ENCODE measurements around the gene DSP. TPM values are rescaled to one million over a fixed set of nuclear protein-coding genes. Genes with fewer than 3 reads are reported as not detected.

The DSP gene
- total RNA-seq, 2 experiments from 2014 or later: 0.06 TPM; not detected in 1

DNA sequence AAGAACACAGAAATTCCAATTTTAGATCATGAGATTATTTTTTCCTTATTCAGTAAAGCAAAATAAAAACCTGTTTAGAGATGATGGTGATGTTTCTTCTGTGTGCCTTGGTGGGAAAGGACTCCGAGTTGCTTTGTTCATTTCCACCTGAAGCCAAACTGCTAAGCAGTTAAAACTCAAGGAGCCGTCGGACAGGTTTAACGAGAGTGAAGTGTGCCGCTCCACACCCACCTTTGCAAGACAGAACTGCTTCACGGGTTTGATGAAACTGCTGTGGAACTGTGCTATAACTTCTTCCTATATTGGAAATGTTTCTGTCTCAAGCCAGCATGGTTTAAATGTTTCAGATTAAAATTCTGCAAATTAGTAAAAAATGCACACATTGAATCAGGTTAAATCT lies 9.2 kb upstream of the DSP start:
- no peak for TF ChIP-seq EZH2phosphoT487 (IDR thresholded peaks at IDR 0.05; ENCODE audit: borderline replicate concordance, low read depth, low read length)
- TF ChIP-seq, protein P1, sequence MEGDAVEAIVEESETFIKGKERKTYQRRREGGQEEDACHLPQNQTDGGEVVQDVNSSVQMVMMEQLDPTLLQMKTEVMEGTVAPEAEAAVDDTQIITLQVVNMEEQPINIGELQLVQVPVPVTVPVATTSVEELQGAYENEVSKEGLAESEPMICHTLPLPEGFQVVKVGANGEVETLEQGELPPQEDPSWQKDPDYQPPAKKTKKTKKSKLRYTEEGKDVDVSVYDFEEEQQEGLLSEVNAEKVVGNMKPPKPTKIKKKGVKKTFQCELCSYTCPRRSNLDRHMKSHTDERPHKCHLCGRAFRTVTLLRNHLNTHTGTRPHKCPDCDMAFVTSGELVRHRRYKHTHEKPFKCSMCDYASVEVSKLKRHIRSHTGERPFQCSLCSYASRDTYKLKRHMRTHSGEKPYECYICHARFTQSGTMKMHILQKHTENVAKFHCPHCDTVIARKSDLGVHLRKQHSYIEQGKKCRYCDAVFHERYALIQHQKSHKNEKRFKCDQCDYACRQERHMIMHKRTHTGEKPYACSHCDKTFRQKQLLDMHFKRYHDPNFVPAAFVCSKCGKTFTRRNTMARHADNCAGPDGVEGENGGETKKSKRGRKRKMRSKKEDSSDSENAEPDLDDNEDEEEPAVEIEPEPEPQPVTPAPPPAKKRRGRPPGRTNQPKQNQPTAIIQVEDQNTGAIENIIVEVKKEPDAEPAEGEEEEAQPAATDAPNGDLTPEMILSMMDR (conservative IDR thresholded peaks at IDR 0.05; ENCODE audit: low read length): no peak
- no peak overlapping the region for H3K4me3 ChIP-seq (ENCODE audit: low read depth, low read length, poor library complexity, severe bottlenecking)
- BruUV-seq (replicated peaks): no TSS peak
- POLR2A ChIA-PET: no interaction called here
- no peaks in the 10 kb centered on the region for H3K36me3 ChIP-seq (ENCODE audit: insufficient read depth, low read length)
- no peak overlapping the region for H2AFZ ChIP-seq (ENCODE audit: low read length)
- H3K4me1 ChIP-seq (ENCODE audit: insufficient read depth, low read length, poor library complexity, severe bottlenecking): no peaks in the 10 kb centered on the region
- CTCF ChIA-PET (ENCODE audit: unreplicated experiment): no interaction called here
- H4K20me1 ChIP-seq (ENCODE audit: insufficient read depth, low read length): no peaks in the 10 kb centered on the region
- no peaks in the 10 kb centered on the region for H3K9me3 ChIP-seq (ENCODE audit: low read length)
- intact Hi-C loops (cut with micrococcal nuclease; ENCODE audit: unreplicated experiment): no loop called here
- H3K9me2 ChIP-seq (ENCODE audit: insufficient read depth, low read length): no peaks in the 10 kb centered on the region
- DNase-seq (ENCODE audit: low spot score): no peak
- H3K79me2 ChIP-seq (ENCODE audit: insufficient read depth, low read depth, low read length): no peaks in the 10 kb centered on the region
- H3K27ac ChIP-seq (ENCODE audit: low read depth, low read length, poor library complexity, severe bottlenecking): no peak overlapping the region
- H3K4me2 ChIP-seq (ENCODE audit: low read length): no peak overlapping the region

DNA sequence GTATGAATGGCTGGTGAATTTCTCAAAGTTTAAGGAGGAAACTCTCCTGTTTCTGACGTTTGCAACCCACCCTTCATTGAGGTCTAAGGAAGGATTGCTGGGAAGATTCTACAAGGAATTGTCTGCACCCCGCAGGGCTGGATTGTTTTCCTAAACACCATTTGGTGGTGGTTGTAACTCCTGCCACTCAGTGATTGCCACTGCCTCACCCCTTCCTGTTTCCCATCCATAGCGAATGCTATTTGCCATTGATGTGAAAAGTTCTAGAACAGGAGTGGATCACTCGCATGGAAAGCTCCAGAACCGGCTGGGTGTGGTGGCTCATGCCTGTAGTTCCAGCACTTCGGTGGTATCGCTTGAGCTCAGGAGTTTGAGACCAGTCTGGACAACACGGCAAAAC lies 8.7 kb upstream of the DSP start:
- POLR2A ChIA-PET: interaction anchor here (0.5 to 0.6 kb wide), 3 partner anchors 9 to 64 kb away, joined by 3 to 5 read pairs (median 5); no protein-coding TSS in a partner anchor
- CTCF ChIA-PET (ENCODE audit: unreplicated experiment): no interaction called here
- DNase-seq (ENCODE audit: low spot score): no peak
- Histone ChIP-seq H4K20me1 (ENCODE audit: insufficient read depth, low read length) (no peaks in the 10 kb centered on the region), H3K36me3 (ENCODE audit: insufficient read depth, low read length) (no peaks in the 10 kb centered on the region), H3K4me3 (ENCODE audit: low read depth, low read length, poor library complexity, severe bottlenecking) (no peak overlapping the region), H3K4me1 (ENCODE audit: insufficient read depth, low read length, poor library complexity, severe bottlenecking) (no peaks in the 10 kb centered on the region), H2AFZ (ENCODE audit: low read length) (no peak overlapping the region), H3K9me3 (ENCODE audit: low read length) (no peaks in the 10 kb centered on the region), H3K27ac (ENCODE audit: low read depth, low read length, poor library complexity, severe bottlenecking) (no peak overlapping the region), H3K79me2 (ENCODE audit: insufficient read depth, low read depth, low read length) (no peaks in the 10 kb centered on the region), H3K4me2 (ENCODE audit: low read length) (no peak overlapping the region), H3K9me2 (ENCODE audit: insufficient read depth, low read length) (no peaks in the 10 kb centered on the region)
- TF ChIP-seq, protein P1 (conservative IDR thresholded peaks at IDR 0.05; ENCODE audit: low read length): no peak
- no peak for TF ChIP-seq EZH2phosphoT487 (IDR thresholded peaks at IDR 0.05; ENCODE audit: borderline replicate concordance, low read depth, low read length)
- BruUV-seq (replicated peaks): no TSS peak
- intact Hi-C loops (cut with micrococcal nuclease; ENCODE audit: unreplicated experiment): no loop called here

DNA sequence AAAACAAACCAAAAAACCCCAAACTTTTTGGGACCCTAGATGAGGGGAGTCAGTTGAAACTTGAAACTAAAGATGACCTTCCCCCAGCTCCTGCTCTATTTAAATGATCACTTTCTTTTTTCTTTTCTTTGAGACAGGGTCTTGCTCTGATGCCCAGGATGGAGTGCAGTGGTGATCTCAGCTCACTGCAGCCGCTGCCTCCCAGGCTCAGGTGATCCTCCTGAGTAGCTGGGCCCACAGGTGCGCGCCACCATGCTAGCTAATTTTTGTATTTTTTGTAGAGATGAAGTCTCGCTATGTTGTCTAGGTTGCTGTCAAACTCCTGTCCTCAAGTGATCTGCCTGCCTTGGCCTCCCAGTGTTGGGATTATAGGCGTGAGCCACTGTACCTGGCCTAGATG lies 7.3 kb upstream of the DSP start:
- CTCF ChIA-PET (ENCODE audit: unreplicated experiment): no interaction called here
- H3K9me2 ChIP-seq (ENCODE audit: insufficient read depth, low read length): no peaks in the 10 kb centered on the region
- no peaks in the 10 kb centered on the region for H3K9me3 ChIP-seq (ENCODE audit: low read length)
- no peaks in the 10 kb centered on the region for H4K20me1 ChIP-seq (ENCODE audit: insufficient read depth, low read length)
- H3K4me2 ChIP-seq (ENCODE audit: low read length): no peak overlapping the region
- H3K36me3 ChIP-seq (ENCODE audit: insufficient read depth, low read length): no peaks in the 10 kb centered on the region
- no TSS peak for BruUV-seq (replicated peaks)
- H3K79me2 ChIP-seq (ENCODE audit: insufficient read depth, low read depth, low read length): no peaks in the 10 kb centered on the region
- POLR2A ChIA-PET: interaction anchor here (0.6 to 1.4 kb wide), 3 partner anchors 12 to 326 kb away, joined by 3 to 5 read pairs (median 5); no protein-coding TSS in a partner anchor
- H3K4me1 ChIP-seq (ENCODE audit: insufficient read depth, low read length, poor library complexity, severe bottlenecking): no peaks in the 10 kb centered on the region
- no peak overlapping the region for H3K27ac ChIP-seq (ENCODE audit: low read depth, low read length, poor library complexity, severe bottlenecking)
- intact Hi-C loops (cut with micrococcal nuclease; ENCODE audit: unreplicated experiment): no loop called here
- H2AFZ ChIP-seq (ENCODE audit: low read length): no peak overlapping the region
- TF ChIP-seq EZH2phosphoT487 (IDR thresholded peaks at IDR 0.05; ENCODE audit: borderline replicate concordance, low read depth, low read length): no peak
- TF ChIP-seq, protein P1 (conservative IDR thresholded peaks at IDR 0.05; ENCODE audit: low read length): no peak
- H3K4me3 ChIP-seq (ENCODE audit: low read depth, low read length, poor library complexity, severe bottlenecking): no peak overlapping the region
- DNase-seq (ENCODE audit: low spot score): no peak

Data from OCI-LY7 (cell line).